ENCODE data around the gene ODF4.

DNA sequence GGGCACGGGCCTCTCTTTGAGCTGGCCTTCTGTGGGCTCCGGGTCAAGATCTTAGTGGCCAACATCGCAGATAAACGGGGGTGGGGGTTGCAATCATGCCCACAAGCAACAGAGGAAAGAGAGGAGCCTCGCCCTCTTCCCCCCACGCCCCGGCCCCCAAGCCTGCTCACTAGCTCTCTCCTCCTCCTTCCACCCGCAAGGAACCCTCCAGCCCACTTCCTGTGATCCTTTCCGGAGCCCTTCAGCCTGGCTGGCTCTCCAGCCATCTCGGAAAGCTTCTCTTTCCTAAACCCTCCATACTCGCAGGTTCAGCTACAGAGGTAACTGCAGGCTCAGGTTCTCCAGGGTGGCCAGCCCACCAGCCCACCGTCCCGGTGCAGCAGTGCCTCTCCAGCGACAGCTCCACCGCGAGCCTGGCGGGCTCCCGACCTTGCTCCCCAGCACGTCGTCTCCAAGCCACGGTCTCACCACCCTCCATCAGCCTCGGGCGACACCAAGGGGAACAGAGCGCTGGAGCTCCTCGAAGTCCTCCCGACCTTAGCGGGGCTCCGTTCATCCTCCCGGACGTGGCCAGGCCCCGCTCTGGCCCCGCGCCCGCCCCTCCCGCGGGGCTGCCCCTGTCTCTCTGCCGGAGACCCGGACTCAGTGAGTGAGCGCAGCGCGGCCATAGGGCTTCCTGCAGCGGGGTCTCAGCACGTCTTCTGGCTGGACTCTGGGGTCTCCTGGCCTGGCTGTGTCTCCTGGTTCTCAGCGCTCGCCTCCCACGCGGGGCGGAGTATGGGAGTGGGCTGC is 12.9 kb upstream of the ODF4 start:
- no peak for TF ChIP-seq EZH2 (IDR thresholded peaks at IDR 0.05)
- TF ChIP-seq, protein P1, sequence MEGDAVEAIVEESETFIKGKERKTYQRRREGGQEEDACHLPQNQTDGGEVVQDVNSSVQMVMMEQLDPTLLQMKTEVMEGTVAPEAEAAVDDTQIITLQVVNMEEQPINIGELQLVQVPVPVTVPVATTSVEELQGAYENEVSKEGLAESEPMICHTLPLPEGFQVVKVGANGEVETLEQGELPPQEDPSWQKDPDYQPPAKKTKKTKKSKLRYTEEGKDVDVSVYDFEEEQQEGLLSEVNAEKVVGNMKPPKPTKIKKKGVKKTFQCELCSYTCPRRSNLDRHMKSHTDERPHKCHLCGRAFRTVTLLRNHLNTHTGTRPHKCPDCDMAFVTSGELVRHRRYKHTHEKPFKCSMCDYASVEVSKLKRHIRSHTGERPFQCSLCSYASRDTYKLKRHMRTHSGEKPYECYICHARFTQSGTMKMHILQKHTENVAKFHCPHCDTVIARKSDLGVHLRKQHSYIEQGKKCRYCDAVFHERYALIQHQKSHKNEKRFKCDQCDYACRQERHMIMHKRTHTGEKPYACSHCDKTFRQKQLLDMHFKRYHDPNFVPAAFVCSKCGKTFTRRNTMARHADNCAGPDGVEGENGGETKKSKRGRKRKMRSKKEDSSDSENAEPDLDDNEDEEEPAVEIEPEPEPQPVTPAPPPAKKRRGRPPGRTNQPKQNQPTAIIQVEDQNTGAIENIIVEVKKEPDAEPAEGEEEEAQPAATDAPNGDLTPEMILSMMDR (IDR thresholded peaks at IDR 0.05): no peak

Data from neural progenitor cell (in vitro differentiated cells).